GM12801 (cell line): ENCODE data around the gene MLKL.

Experiments
- CTCF ChIP-seq: IDR thresholded peaks from one replicate; pipeline ENCODE4 v1.5.1; 2011; ENCODE audit warnings: control low read depth; ENCODE audit not compliant: insufficient read length; ENCODE audit errors: extremely low read depth

Gene MLKL

GRCh38 chr16:74635303-74635702, 65.4 kb downstream of the MLKL start:
- no peak for TF ChIP-seq CTCF

GRCh38 chr16:74633686-74634085, 67.0 kb downstream of the MLKL start:
- no peak for TF ChIP-seq CTCF

GRCh38 chr16:74627506-74628220, 73.0 kb downstream of the MLKL start:
- TF ChIP-seq CTCF: no peak

- no peak for TF ChIP-seq CTCF
Measured at GRCh38 chr16:74626741-74627416, 73.8 kb downstream of the MLKL start.

GRCh38 chr16:74625500-74626350, 74.9 kb downstream of the MLKL start:
- TF ChIP-seq CTCF: no peak

GRCh38 chr16:74623839-74624235, 76.8 kb downstream of the MLKL start:
- no peak for TF ChIP-seq CTCF

- TF ChIP-seq CTCF: no peak
Measured at GRCh38 chr16:74623214-74623838, 77.3 kb downstream of the MLKL start.
